ENCODE measurements around the gene CCDC196.

The CCDC196 gene

DNA sequence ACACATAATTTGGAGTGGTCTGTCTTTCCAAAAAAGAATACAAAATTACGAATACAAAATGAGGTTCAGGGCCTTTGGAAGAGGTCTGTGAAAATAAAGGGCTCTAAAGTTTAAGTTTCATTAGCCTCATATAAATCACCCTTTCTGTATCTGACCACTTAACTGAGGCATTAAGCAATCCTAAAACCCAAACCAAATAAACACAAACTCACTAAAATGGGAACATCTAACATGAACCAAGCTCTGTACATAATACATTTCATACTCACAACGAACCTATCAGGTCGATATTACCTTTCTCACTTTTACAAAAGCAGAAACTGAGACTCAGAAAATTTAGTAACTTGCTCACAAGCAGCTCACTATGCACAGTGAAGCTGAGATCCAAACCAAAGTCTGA, 1.1 kb upstream of the CCDC196 start:
- TF ChIP-seq, protein P1, sequence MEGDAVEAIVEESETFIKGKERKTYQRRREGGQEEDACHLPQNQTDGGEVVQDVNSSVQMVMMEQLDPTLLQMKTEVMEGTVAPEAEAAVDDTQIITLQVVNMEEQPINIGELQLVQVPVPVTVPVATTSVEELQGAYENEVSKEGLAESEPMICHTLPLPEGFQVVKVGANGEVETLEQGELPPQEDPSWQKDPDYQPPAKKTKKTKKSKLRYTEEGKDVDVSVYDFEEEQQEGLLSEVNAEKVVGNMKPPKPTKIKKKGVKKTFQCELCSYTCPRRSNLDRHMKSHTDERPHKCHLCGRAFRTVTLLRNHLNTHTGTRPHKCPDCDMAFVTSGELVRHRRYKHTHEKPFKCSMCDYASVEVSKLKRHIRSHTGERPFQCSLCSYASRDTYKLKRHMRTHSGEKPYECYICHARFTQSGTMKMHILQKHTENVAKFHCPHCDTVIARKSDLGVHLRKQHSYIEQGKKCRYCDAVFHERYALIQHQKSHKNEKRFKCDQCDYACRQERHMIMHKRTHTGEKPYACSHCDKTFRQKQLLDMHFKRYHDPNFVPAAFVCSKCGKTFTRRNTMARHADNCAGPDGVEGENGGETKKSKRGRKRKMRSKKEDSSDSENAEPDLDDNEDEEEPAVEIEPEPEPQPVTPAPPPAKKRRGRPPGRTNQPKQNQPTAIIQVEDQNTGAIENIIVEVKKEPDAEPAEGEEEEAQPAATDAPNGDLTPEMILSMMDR (IDR thresholded peaks at IDR 0.05) = no peak
- Mint-ChIP-seq H3K4me1 (no peaks in the 10 kb centered on the region), H3K27me3 (ENCODE audit: low read depth, poor library complexity) (peaks cover 18% of the 10 kb centered on the region), H3K9me3 (no peaks in the 10 kb centered on the region), H3K36me3 (ENCODE audit: low read depth) (no peaks in the 10 kb centered on the region), H3K27ac (no peak overlapping the region), H3K4me3 (no peak overlapping the region)
- no peak for DNase-seq

DNA sequence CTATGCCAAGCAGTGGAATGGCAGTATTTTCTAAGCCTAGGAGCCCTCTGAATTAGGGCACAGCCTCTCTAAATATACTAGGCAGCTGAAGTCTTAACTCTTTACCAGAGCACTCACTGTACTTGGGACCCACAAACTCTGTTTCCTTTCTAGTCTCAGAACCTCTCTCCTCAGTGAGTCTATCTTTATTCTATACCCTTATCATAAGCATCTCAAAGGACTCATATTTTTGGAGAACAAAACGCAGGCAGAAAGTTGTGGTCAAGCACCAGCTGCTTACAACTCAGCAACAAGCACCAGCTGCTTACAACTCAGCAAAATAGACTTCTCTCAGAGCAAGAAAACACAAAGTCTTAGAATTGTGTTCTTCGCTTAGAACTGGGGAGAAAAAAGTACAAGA, 993 bp downstream of the CCDC196 start:
- Mint-ChIP-seq H3K27ac (no peak overlapping the region), H3K27me3 (ENCODE audit: low read depth, poor library complexity) (peaks cover 20% of the 10 kb centered on the region), H3K4me3 (no peak overlapping the region), H3K9me3 (no peaks in the 10 kb centered on the region), H3K4me1 (no peaks in the 10 kb centered on the region), H3K36me3 (ENCODE audit: low read depth) (no peaks in the 10 kb centered on the region)
- no peak for DNase-seq
- TF ChIP-seq, protein P1 (IDR thresholded peaks at IDR 0.05) = no peak

DNA sequence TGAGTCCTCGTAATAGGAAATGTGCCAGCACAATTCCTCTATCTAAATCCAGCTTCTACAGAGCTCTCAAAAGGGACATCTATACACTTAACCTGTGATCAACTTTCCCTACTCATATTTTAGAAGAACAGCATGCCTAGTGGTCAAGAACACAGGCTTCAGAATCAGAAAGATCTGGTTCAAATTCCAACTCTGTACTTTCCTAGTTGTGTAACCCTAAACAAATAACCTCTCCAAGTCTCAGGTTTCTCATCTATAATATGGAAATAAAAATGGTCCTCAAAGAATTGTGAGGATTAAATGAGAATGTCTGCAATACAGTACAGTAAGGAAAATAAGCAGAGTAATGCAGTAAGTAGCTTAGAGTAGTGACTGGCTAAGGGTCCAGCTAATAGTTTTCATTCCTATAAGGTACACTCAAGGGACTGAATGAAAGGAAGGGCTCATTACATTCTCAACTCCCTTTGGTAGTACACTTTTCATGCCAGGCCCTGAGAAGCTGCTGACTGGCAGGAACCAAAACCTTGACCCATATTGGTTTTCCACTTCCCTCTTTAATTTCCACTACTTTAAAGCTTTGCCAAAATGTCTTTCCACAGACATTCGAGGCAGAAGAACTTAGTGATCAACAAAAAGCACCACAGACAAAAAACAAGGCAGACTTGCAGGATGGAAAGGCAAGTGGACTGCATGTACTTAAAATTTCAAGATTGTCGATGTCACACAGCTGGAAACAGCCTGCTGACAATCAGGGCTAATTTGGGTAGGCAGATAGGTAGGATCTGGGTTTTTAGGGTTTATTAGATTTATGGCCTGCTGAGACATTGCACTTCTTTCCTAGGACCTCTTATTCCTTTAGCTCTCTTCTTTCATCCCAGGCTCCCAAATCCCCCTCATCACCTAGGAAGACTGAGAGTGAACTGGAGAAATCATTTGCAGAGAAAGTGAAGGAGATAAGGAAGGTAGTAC, 4.3 kb downstream of the CCDC196 start:
- Mint-ChIP-seq H3K4me1 (peaks cover 2% of the 10 kb centered on the region), H3K27ac (no peak overlapping the region)

DNA sequence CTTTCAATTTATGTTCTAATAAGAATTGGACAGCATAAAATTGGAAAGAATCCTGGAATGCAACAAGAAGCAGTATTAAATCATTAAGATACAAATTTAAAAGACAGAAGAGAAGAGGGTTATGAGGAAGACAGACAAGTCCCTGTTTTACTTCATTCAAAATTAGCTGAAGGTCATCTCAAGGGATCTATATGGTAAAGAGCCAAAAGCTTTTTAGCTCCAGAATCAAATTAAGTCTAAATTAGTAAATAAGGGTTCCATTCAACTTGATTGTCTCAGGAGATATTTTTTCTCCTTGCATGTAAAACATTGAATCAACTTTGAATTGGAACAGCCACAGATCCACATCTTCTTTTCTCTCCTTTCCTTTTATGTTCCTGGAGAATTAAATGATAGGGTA, 7.6 kb downstream of the CCDC196 start:
- H3K4me1 Mint-ChIP-seq = peaks cover 13% of the 10 kb centered on the region
- TF ChIP-seq, protein P1 (IDR thresholded peaks at IDR 0.05) = no peak
- H3K27ac Mint-ChIP-seq = no peak overlapping the region
- DNase-seq = no peak
- no peak overlapping the region for H3K4me3 Mint-ChIP-seq
- peaks cover 7% of the 10 kb centered on the region for H3K27me3 Mint-ChIP-seq (ENCODE audit: low read depth, poor library complexity)
- no peaks in the 10 kb centered on the region for H3K9me3 Mint-ChIP-seq
- H3K36me3 Mint-ChIP-seq (ENCODE audit: low read depth) = no peaks in the 10 kb centered on the region

More for the DNA sequence above, 4.3 kb downstream of the CCDC196 start:
- no peaks in the 10 kb centered on the region for H3K36me3 Mint-ChIP-seq (ENCODE audit: low read depth)
- DNase-seq = no peak
- H3K27me3 Mint-ChIP-seq (ENCODE audit: low read depth, poor library complexity) = peaks cover 20% of the 10 kb centered on the region
- H3K9me3 Mint-ChIP-seq = no peaks in the 10 kb centered on the region
- no peak overlapping the region for H3K4me3 Mint-ChIP-seq
- TF ChIP-seq, protein P1 (IDR thresholded peaks at IDR 0.05) = no peak

DNA sequence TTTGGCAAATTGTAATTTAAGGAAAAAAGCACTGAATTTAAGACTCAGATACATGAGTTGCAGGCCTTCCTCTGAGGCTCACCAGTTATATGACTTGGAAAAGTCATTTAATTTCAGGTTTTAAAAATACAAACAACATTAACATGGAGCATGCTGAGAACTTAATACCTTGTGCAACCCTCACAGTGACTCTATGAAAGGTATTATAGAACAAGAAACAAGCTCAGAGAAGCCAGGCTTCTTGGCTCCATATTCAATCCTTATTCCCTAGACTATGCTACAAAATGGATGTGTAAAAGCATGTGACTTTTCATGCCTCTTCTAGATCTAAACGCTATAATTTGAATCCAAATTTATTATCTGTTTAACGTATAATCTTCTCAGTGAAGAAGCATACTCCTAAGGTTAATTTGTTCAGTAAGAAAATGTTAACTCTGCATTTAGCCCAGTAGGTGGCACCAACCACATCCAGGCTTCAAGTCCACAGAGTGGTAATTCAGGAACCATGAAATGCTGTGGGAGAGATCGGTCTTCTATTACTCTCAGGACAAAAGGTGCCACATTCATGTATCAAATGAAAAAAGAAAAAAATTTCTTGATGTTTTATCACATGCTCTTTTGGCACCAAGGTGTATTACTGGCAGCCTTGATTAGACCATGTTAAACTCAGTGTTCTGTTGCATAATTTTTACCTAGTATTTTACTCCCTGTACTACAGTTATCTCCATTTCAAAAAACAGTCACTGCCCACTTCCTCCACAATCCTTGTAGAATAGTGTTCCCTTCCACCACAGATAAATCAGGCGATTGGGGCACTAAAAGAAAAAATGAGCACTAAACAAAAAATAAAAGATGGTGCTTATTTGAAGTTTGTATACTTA, 9.3 kb downstream of the CCDC196 start:
- peaks cover 18% of the 10 kb centered on the region for H3K4me1 Mint-ChIP-seq
- H3K9me3 Mint-ChIP-seq = no peaks in the 10 kb centered on the region
- H3K27ac Mint-ChIP-seq = no peak overlapping the region
- TF ChIP-seq, protein P1 (IDR thresholded peaks at IDR 0.05) = peak; percentile 79
- no peaks in the 10 kb centered on the region for H3K36me3 Mint-ChIP-seq (ENCODE audit: low read depth)
- H3K4me3 Mint-ChIP-seq = peak overlapping the region; percentile 52
- H3K27me3 Mint-ChIP-seq (ENCODE audit: low read depth, poor library complexity) = no peaks in the 10 kb centered on the region
- peak; percentile 24 for DNase-seq
